ENCODE data around the gene HTRA2.

Gene HTRA2

GRCh38 chr2:74486141-74486540 is 43.6 kb upstream of the HTRA2 start:
- DNase-seq: no peak
- no peak for TF ChIP-seq CTCF (IDR thresholded peaks at IDR 0.05)
- Histone ChIP-seq H3K27me3 (no peaks in the 10 kb centered on the region), H3K36me3 (peaks cover 17 to 51% (median 31%) of the 10 kb centered on the region in 3 donors), H3K4me1 (peaks cover 0 to 21% (median 18%) of the 10 kb centered on the region in 4 donors), H3K27ac (no peak overlapping the region), H3K4me3 (no peak overlapping the region), H3K9me3 (no peaks in the 10 kb centered on the region)
- intact Hi-C loops (cut with DNase I; ENCODE audit: low total_unique reads): no loop called here

- no peak for TF ChIP-seq CTCF (IDR thresholded peaks at IDR 0.05)
- Histone ChIP-seq H3K9me3 (no peaks in the 10 kb centered on the region), H3K36me3 (peaks cover 38 to 73% (median 58%) of the 10 kb centered on the region in 3 donors), H3K27me3 (no peaks in the 10 kb centered on the region), H3K4me3 (no peak overlapping the region), H3K4me1 (peaks cover 0 to 3% (median 1%) of the 10 kb centered on the region in 4 donors), H3K27ac (no peak overlapping the region)
- DNase-seq: no peak
- intact Hi-C loops (cut with DNase I; ENCODE audit: low total_unique reads): no loop called here
These were observed 40.9 kb upstream of the HTRA2 start for GRCh38 chr2:74488643-74489481.

DNA sequence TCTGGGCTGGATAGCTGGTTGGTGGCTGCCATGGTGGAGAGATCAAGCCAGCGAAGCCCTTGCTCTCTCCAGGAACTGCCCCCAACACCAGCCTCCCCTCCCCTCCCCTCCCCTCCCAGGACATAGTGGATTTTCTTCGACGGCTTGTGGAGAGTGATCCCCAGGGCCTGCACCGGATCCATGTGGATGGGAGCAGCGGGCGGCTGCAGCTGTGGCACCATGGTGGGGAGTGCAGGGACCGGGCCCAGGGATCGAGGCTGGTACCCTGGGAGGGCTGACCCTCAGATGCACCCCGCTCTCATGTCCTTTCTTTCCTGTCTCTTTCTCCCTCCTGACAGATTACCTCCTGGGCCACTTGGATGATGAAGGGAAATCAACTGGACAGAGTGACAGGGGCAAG is 39.8 kb upstream of the HTRA2 start:
- intact Hi-C loops (cut with DNase I; ENCODE audit: low total_unique reads): no loop called here
- no peaks in the 10 kb centered on the region for H3K9me3 ChIP-seq
- no peak for TF ChIP-seq CTCF (IDR thresholded peaks at IDR 0.05)
- no peak overlapping the region for H3K4me3 ChIP-seq
- DNase-seq: no peak
- H3K36me3 ChIP-seq: peaks cover 38 to 80% (median 58%) of the 10 kb centered on the region in 3 donors
- no peaks in the 10 kb centered on the region for H3K4me1 ChIP-seq
- H3K27me3 ChIP-seq: no peaks in the 10 kb centered on the region
- H3K27ac ChIP-seq: no peak overlapping the region

GRCh38 chr2:74491648-74492544 is 37.8 kb upstream of the HTRA2 start:
- TF ChIP-seq CTCF (IDR thresholded peaks at IDR 0.05): no peak
- intact Hi-C loops (cut with DNase I; ENCODE audit: low total_unique reads): no loop called here
- H3K4me1 ChIP-seq: no peaks in the 10 kb centered on the region
- peaks cover 0 to 2% of the 10 kb centered on the region in 2 donors for H3K27me3 ChIP-seq
- no peaks in the 10 kb centered on the region for H3K9me3 ChIP-seq
- no peak for DNase-seq
- no peak overlapping the region for H3K27ac ChIP-seq
- H3K36me3 ChIP-seq: peaks cover 32 to 62% (median 44%) of the 10 kb centered on the region in 3 donors
- no peak overlapping the region for H3K4me3 ChIP-seq

DNA sequence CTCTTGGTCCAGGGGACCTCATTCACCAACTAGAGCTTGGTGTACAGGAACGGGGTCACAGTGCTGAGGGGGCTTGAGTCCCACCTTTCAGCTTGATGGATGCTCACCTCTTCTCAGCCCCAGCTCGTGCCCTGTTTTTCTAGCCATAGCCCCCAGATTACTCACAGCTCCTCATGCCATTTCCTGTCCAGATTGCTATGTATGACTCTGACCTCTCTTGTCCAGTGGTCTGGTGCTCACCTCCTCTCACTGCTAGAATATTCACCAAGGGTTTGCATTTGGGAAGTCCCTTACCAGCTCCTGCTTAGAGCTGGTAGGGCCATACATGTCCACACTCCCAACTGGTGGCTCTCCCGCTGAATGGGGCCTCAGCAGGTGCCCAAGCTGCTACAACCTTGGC is 36.2 kb upstream of the HTRA2 start:
- no peak for TF ChIP-seq CTCF (IDR thresholded peaks at IDR 0.05)
- Histone ChIP-seq H3K9me3 (no peaks in the 10 kb centered on the region), H3K27ac (no peak overlapping the region), H3K4me3 (no peak overlapping the region), H3K4me1 (peaks cover 0 to 13% (median 12%) of the 10 kb centered on the region in 4 donors), H3K27me3 (peaks cover 0 to 19% of the 10 kb centered on the region in 2 donors), H3K36me3 (peaks cover 32 to 57% (median 42%) of the 10 kb centered on the region in 3 donors)
- intact Hi-C loops (cut with DNase I; ENCODE audit: low total_unique reads): no loop called here
- DNase-seq: no peak

All from tibial artery (tissue), 4 donors.